Fibroblast of lung (primary cell): ENCODE data around the gene KRR1. TPM values are rescaled to one million over a fixed set of nuclear protein-coding genes. Genes with fewer than 3 reads are reported as not detected.
A peak's percentile ranks its signal among the peaks of the same experiment; 100 is the strongest.

Experiments
- DNase-seq, 2 donors: peaks; one replicate each; pipeline versions ENCODE4 v3.0.0 to v3.0.0-alpha.2; 2010; ENCODE audit warnings: low read depth in 2 of 2
- H2AFZ ChIP-seq: 2 replicates; pipeline ENCODE4 v1.5.1; 2012; ENCODE audit warnings: low read length, control low read depth, inconsistent platforms
- H3K27ac ChIP-seq: 2 replicates; pipeline ENCODE4 v1.5.1; 2011; ENCODE audit warnings: low read length, control low read depth; ENCODE audit not compliant: insufficient read depth
- H3K27me3 ChIP-seq: 2 replicates; pipeline ENCODE4 v1.5.1; 2011; ENCODE audit warnings: mild to moderate bottlenecking, low read length; ENCODE audit not compliant: control insufficient read depth, insufficient read depth
- H3K36me3 ChIP-seq: 2 replicates; pipeline ENCODE4 v1.5.1; 2011; ENCODE audit warnings: low read length; ENCODE audit not compliant: control insufficient read depth, insufficient read depth
- H3K4me1 ChIP-seq: 2 replicates; pipeline ENCODE4 v1.5.1; 2011; ENCODE audit warnings: low read length; ENCODE audit not compliant: control insufficient read depth, insufficient read depth; ENCODE audit errors: extremely low read depth
- H3K4me2 ChIP-seq: 2 replicates; pipeline ENCODE4 v1.5.1; 2011; ENCODE audit warnings: low read length, control low read depth; ENCODE audit not compliant: insufficient read depth; ENCODE audit errors: extremely low read depth
- H3K4me3 ChIP-seq, 4 experiments: fragments of 200-600 bp in 1 of 4; sonication (generic) in 1 of 4; replicated peaks in 1 of 4; 2 replicates each; pipeline ENCODE4 v1.5.1; 2011 to 2016; ENCODE audit warnings: low read length in 4 of 4, low read depth in 3 of 4, mild to moderate bottlenecking in 3 of 4, control low read depth in 2 of 4, inconsistent platforms in 1 of 4, mixed read lengths in 1 of 4; ENCODE audit not compliant: insufficient read depth in 1 of 4; ENCODE audit errors: control extremely low read depth in 1 of 4
- H3K79me2 ChIP-seq: 2 replicates; pipeline ENCODE4 v1.5.1; 2012; ENCODE audit warnings: mild to moderate bottlenecking, low read length, inconsistent platforms; ENCODE audit not compliant: control insufficient read depth, insufficient read depth
- H3K9ac ChIP-seq: 2 replicates; pipeline ENCODE4 v1.5.1; 2011; ENCODE audit warnings: mild to moderate bottlenecking, low read length, control low read depth; ENCODE audit not compliant: insufficient read depth
- H3K9me3 ChIP-seq: 2 replicates; pipeline ENCODE4 v1.5.1; 2012; ENCODE audit warnings: low read depth, low read length; ENCODE audit not compliant: control insufficient read depth, insufficient read depth
- H4K20me1 ChIP-seq: 2 replicates; pipeline ENCODE4 v1.5.1; 2011; ENCODE audit warnings: low read length; ENCODE audit not compliant: control insufficient read depth, insufficient read depth; ENCODE audit errors: extremely low read depth
- EZH2 ChIP-seq: IDR thresholded peaks from 2 replicates; pipeline ENCODE4 v1.5.1; 2012; ENCODE audit warnings: low read length, control low read depth, mild to moderate bottlenecking; ENCODE audit errors: missing control alignments
- polyA plus RNA-seq, 2 donors: library from polyadenylated mRNA; depleted of rRNA in 1 of 2; stranded (reverse) in 1 of 2; unstranded in 1 of 2; fragments of >200 nt; gene quantifications; 2 replicates each; pipeline ENCODE4 v1.2.1, GENCODE V29; 2011 to 2012; ENCODE audit warnings: missing spikeins in 1 of 2
- total RNA-seq: library from RNA; depleted of rRNA; stranded (reverse); fragments of >200 nt; gene quantifications from 2 replicates; pipeline ENCODE4 v1.2.1, GENCODE V29; 2014
- TF ChIP-seq, protein P1 (sequence below), 2 donors: IDR thresholded peaks in 1 of 2; conservative IDR thresholded peaks in 1 of 2; 1 replicate in 1 of 2; 2 replicates in 1 of 2; pipeline ENCODE4 v1.5.1; 2011 to 2012; ENCODE audit warnings: low read length in 2 of 2, control low read depth in 1 of 2, inconsistent platforms in 1 of 2, low read depth in 1 of 2, mild to moderate bottlenecking in 1 of 2

KRR1 gene
- total and polyA plus RNA-seq, 2 donors (not counting 1 experiment from before 2014, with no cell fraction given): 46.9 to 49.7 TPM

- no peaks in the 10 kb centered on the region for H3K36me3 ChIP-seq
- H3K4me3 ChIP-seq: peak overlapping the region; percentile 39 to 93 (median 63)
- no peak overlapping the region for H3K9ac ChIP-seq
- DNase-seq: no peak
- H3K4me2 ChIP-seq: peak overlapping the region; percentile 92
- H2AFZ ChIP-seq: no peak overlapping the region
- TF ChIP-seq, protein P1, sequence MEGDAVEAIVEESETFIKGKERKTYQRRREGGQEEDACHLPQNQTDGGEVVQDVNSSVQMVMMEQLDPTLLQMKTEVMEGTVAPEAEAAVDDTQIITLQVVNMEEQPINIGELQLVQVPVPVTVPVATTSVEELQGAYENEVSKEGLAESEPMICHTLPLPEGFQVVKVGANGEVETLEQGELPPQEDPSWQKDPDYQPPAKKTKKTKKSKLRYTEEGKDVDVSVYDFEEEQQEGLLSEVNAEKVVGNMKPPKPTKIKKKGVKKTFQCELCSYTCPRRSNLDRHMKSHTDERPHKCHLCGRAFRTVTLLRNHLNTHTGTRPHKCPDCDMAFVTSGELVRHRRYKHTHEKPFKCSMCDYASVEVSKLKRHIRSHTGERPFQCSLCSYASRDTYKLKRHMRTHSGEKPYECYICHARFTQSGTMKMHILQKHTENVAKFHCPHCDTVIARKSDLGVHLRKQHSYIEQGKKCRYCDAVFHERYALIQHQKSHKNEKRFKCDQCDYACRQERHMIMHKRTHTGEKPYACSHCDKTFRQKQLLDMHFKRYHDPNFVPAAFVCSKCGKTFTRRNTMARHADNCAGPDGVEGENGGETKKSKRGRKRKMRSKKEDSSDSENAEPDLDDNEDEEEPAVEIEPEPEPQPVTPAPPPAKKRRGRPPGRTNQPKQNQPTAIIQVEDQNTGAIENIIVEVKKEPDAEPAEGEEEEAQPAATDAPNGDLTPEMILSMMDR (conservative IDR thresholded peaks at IDR 0.05 in 1 of 2, IDR thresholded peaks at IDR 0.05 in 1 of 2; ENCODE audit: low read depth in 1 of 2, low read length in 2 of 2): no peak
- no peak for TF ChIP-seq EZH2
- peaks cover 11% of the 10 kb centered on the region for H3K4me1 ChIP-seq
- no peaks in the 10 kb centered on the region for H4K20me1 ChIP-seq
- H3K9me3 ChIP-seq: no peaks in the 10 kb centered on the region
- H3K27me3 ChIP-seq: no peaks in the 10 kb centered on the region
- peaks cover 50% of the 10 kb centered on the region for H3K79me2 ChIP-seq
- peak overlapping the region; percentile 89 for H3K27ac ChIP-seq
Observed at GRCh38 chr12:75482646-75483045, 28.8 kb downstream of the KRR1 start.

- no peak overlapping the region for H3K9ac ChIP-seq
- no peak overlapping the region for H2AFZ ChIP-seq
- H3K36me3 ChIP-seq: no peaks in the 10 kb centered on the region
- peak overlapping the region; percentile 39 to 93 (median 63) for H3K4me3 ChIP-seq
- H3K27me3 ChIP-seq: no peaks in the 10 kb centered on the region
- peaks cover 11% of the 10 kb centered on the region for H3K4me1 ChIP-seq
- no peaks in the 10 kb centered on the region for H4K20me1 ChIP-seq
- H3K27ac ChIP-seq: peak overlapping the region; percentile 89
- TF ChIP-seq EZH2: no peak
- TF ChIP-seq, protein P1 (conservative IDR thresholded peaks at IDR 0.05 in 1 of 2, IDR thresholded peaks at IDR 0.05 in 1 of 2; ENCODE audit: low read depth in 1 of 2, low read length in 2 of 2): no peak
- H3K4me2 ChIP-seq: peak overlapping the region; percentile 92
- DNase-seq: peak; percentile 78 to 90
- H3K9me3 ChIP-seq: no peaks in the 10 kb centered on the region
- H3K79me2 ChIP-seq: peaks cover 46% of the 10 kb centered on the region
Observed at GRCh38 chr12:75481774-75482173, 29.6 kb downstream of the KRR1 start.

GRCh38 chr12:75481013-75481705 is 30.2 kb downstream of the KRR1 start:
- peak overlapping the region; percentile 92 for H3K4me2 ChIP-seq
- peaks cover 44% of the 10 kb centered on the region for H3K79me2 ChIP-seq
- H3K4me1 ChIP-seq: peaks cover 11% of the 10 kb centered on the region
- DNase-seq: peak in 1 of 2 donors; percentile 62
- no peaks in the 10 kb centered on the region for H3K9me3 ChIP-seq
- no peak for TF ChIP-seq EZH2
- TF ChIP-seq, protein P1 (conservative IDR thresholded peaks at IDR 0.05 in 1 of 2, IDR thresholded peaks at IDR 0.05 in 1 of 2; ENCODE audit: low read depth in 1 of 2, low read length in 2 of 2): no peak
- no peaks in the 10 kb centered on the region for H4K20me1 ChIP-seq
- no peak overlapping the region for H2AFZ ChIP-seq
- peak overlapping the region; percentile 89 for H3K27ac ChIP-seq
- peak overlapping the region; percentile 58 for H3K9ac ChIP-seq
- H3K36me3 ChIP-seq: no peaks in the 10 kb centered on the region
- no peaks in the 10 kb centered on the region for H3K27me3 ChIP-seq
- H3K4me3 ChIP-seq: peak overlapping the region; percentile 39 to 93 (median 63)
